SH-SY5Y (cell line): ENCODE data around the gene P3H1.

Experiments used
- GATA2 ChIP-seq: IDR thresholded peaks from 2 replicates; pipeline ENCODE4 v1.6.1; 2011; ENCODE audit warnings: mild to moderate bottlenecking, low read depth, low read length
- GATA3 ChIP-seq: IDR thresholded peaks from 2 replicates; pipeline ENCODE4 v1.6.1; 2011; ENCODE audit warnings: low read depth, mild to moderate bottlenecking, low read length, moderate library complexity

The P3H1 gene

GRCh38 chr1:42766741-42767509, at the start of gene P3H1, which contains the start of gene C1orf50:
P3H1 (minus strand) TSS chr1:42767028; CDS start chr1:42766971, 57 bp downstream.
C1orf50 (plus strand) TSS chr1:42767249; CDS start chr1:42767312, 63 bp downstream.
- TF ChIP-seq GATA3: no peak
- TF ChIP-seq GATA2: no peak

GRCh38 chr1:42815941-42816584, 49.2 kb upstream of the P3H1 start:
- TF ChIP-seq GATA3 (no peak), GATA2 (no peak)

- TF ChIP-seq GATA3: no peak
- no peak for TF ChIP-seq GATA2
These were observed 40.3 kb upstream of the P3H1 start for GRCh38 chr1:42807056-42807668.

- TF ChIP-seq GATA2 (no peak), GATA3 (no peak)
These were observed 39.8 kb upstream of the P3H1 start for GRCh38 chr1:42806593-42806992.

GRCh38 chr1:42806171-42806570, 39.3 kb upstream of the P3H1 start:
- TF ChIP-seq GATA3 (no peak), GATA2 (no peak)

- TF ChIP-seq GATA3 (no peak), GATA2 (no peak)
These were observed 35.1 kb upstream of the P3H1 start for GRCh38 chr1:42801832-42802473.

GRCh38 chr1:42797979-42798378, 31.2 kb upstream of the P3H1 start:
- TF ChIP-seq GATA2: no peak
- no peak for TF ChIP-seq GATA3

GRCh38 chr1:42797414-42797813, 30.6 kb upstream of the P3H1 start:
- no peak for TF ChIP-seq GATA2
- TF ChIP-seq GATA3: no peak

GRCh38 chr1:42793824-42794223, 27.0 kb upstream of the P3H1 start:
- TF ChIP-seq GATA3 (no peak), GATA2 (no peak)

- TF ChIP-seq GATA3 (no peak), GATA2 (no peak)
These were observed 21.2 kb upstream of the P3H1 start for GRCh38 chr1:42788021-42788420.

GRCh38 chr1:42786097-42786496, 19.3 kb upstream of the P3H1 start:
- TF ChIP-seq GATA2: no peak
- TF ChIP-seq GATA3: no peak

- TF ChIP-seq GATA2 (no peak), GATA3 (no peak)
These were observed 18.3 kb upstream of the P3H1 start, which contains the start of gene TMEM269 for GRCh38 chr1:42784946-42785693. TMEM269 (plus strand) TSS chr1:42784991; CDS start chr1:42789894, 4,903 bp downstream.

GRCh38 chr1:42784547-42784945, 17.7 kb upstream of the P3H1 start:
- TF ChIP-seq GATA2 (no peak), GATA3 (no peak)
